Kidney epithelial cell (primary cell): ENCODE results near the gene OPCML. TPM values are rescaled to one million over a fixed set of nuclear protein-coding genes. Genes with fewer than 3 reads are reported as not detected.

Source experiments
- DNase-seq: peaks from one replicate; pipeline ENCODE4 v3.0.0-alpha.2; 2010; ENCODE audit warnings: low read depth
- H3K27me3 ChIP-seq: 2 replicates; pipeline ENCODE4 v1.6.0; 2011; ENCODE audit warnings: low read length; ENCODE audit not compliant: control insufficient read depth, insufficient read depth
- H3K36me3 ChIP-seq: 2 replicates; pipeline ENCODE4 v1.5.1; 2011; ENCODE audit warnings: low read length; ENCODE audit not compliant: control insufficient read depth, insufficient read depth
- H3K4me3 ChIP-seq: 2 replicates; pipeline ENCODE4 v1.5.1; 2011; ENCODE audit warnings: low read depth, mild to moderate bottlenecking, control low read depth, low read length
- total RNA-seq: library from RNA; depleted of rRNA; stranded (reverse); fragments of >200 nt; gene quantifications from 2 replicates; pipeline ENCODE4 v1.2.3, GENCODE V29; 2015
- TF ChIP-seq, protein P1 (sequence below): IDR thresholded peaks from 2 replicates; pipeline ENCODE4 v1.5.1; 2011; ENCODE audit warnings: mild to moderate bottlenecking, moderate library complexity, low read length, control low read depth, inconsistent platforms; ENCODE audit not compliant: insufficient read depth, poor library complexity, severe bottlenecking

The OPCML gene
- total RNA-seq, 1 donor from 2014 or later = under 0.01 TPM

DNA sequence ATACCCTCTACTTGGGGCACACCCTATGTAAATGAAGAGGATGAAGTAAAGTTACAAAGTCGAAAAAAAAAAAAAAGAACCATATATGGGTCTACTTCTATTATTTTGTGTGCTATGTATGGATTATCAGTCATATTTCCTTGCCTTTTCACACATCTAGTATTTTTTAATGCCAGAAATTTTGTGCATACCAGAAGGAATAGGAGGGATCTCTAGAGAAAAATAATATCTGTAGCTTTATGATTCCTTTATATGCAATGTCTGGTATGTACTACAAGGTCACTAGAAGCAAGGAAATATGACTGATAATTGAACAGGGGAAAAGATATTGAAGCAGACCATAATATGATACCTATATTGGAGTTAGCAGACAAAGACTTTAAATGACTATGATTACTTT, 713.4 kb downstream of the OPCML start:
- H3K4me3 ChIP-seq = no peak overlapping the region
- H3K36me3 ChIP-seq = no peaks in the 10 kb centered on the region
- no peaks in the 10 kb centered on the region for H3K27me3 ChIP-seq
- TF ChIP-seq, protein P1, sequence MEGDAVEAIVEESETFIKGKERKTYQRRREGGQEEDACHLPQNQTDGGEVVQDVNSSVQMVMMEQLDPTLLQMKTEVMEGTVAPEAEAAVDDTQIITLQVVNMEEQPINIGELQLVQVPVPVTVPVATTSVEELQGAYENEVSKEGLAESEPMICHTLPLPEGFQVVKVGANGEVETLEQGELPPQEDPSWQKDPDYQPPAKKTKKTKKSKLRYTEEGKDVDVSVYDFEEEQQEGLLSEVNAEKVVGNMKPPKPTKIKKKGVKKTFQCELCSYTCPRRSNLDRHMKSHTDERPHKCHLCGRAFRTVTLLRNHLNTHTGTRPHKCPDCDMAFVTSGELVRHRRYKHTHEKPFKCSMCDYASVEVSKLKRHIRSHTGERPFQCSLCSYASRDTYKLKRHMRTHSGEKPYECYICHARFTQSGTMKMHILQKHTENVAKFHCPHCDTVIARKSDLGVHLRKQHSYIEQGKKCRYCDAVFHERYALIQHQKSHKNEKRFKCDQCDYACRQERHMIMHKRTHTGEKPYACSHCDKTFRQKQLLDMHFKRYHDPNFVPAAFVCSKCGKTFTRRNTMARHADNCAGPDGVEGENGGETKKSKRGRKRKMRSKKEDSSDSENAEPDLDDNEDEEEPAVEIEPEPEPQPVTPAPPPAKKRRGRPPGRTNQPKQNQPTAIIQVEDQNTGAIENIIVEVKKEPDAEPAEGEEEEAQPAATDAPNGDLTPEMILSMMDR = no peak
- no peak for DNase-seq

DNA sequence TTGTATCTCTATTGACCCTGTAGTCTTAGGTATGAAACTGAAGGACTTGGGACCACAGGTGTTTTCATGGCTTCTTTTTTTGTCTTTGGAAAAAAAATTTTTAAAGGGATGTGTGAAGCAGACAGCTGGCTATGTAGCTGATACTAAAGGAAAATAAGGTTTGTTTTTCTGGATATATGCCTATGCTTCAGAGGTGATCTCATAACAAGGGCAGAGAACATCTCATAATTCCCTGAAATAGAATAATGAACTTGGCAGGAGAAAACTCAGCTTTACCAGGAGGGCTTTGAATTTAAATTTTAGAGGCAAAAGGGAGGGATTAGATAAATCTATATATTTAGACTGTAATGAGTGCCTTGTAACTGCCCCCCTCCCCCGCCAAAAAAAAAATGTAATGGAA, 714.9 kb downstream of the OPCML start:
- Histone ChIP-seq H3K36me3 (no peaks in the 10 kb centered on the region), H3K4me3 (no peak overlapping the region), H3K27me3 (no peaks in the 10 kb centered on the region)
- TF ChIP-seq, protein P1 = no peak
- DNase-seq = no peak

GRCh38 chr11:132814410-132814809, 717.9 kb downstream of the OPCML start:
- TF ChIP-seq, protein P1 = no peak
- DNase-seq = no peak
- no peaks in the 10 kb centered on the region for H3K36me3 ChIP-seq
- H3K4me3 ChIP-seq = no peak overlapping the region
- H3K27me3 ChIP-seq = no peaks in the 10 kb centered on the region

- no peaks in the 10 kb centered on the region for H3K27me3 ChIP-seq
- no peak for DNase-seq
- TF ChIP-seq, protein P1 = no peak
- no peaks in the 10 kb centered on the region for H3K36me3 ChIP-seq
- no peak overlapping the region for H3K4me3 ChIP-seq
Observed at GRCh38 chr11:132811649-132812048, 720.7 kb downstream of the OPCML start.

DNA sequence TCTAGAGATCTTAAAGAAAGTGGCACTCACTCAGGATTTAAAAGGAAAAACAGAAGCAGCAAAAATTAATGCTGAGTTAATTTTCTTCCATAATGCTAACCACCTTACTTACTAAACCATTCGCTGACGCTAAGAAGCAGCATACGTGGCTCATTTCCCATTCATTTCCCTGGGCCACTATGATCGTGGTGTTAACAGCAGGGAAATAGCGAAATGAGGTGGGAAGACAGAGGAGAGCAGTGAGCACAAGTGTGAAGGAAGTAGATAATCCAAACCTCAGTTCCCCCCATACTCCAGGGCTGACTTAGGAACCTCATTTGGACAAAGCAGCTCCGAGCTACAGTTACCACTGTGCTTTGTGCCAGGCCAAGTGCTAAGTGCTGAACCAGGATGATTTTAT, 723.2 kb downstream of the OPCML start:
- no peaks in the 10 kb centered on the region for H3K27me3 ChIP-seq
- H3K4me3 ChIP-seq = no peak overlapping the region
- TF ChIP-seq, protein P1 = no peak
- DNase-seq = no peak
- H3K36me3 ChIP-seq = no peaks in the 10 kb centered on the region

DNA sequence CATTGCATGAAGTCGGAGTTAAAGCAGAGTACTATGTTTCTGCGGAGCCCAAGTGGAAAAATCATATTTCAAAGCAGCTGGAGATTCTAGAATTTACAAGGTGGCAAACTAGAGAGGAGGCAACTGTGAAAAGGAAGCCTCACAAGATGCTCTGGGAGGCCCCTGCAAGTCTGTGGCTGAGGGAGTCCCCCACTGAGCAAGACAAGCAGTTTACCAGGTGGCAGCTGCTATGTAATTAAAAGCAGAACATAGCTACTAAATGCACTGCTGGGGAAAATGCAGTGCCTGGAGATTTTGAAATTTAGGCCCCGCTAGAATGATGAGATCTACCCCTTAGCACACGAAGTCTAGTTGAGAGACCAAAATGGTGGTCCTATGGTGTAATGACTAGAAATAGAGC, 728.0 kb downstream of the OPCML start:
- DNase-seq = no peak
- H3K36me3 ChIP-seq = no peaks in the 10 kb centered on the region
- H3K27me3 ChIP-seq = no peaks in the 10 kb centered on the region
- TF ChIP-seq, protein P1 = no peak
- no peak overlapping the region for H3K4me3 ChIP-seq
